GM21360 (cell line): ENCODE data around the gene PDRG1.

ENCODE experiments used
- ATAC-seq: cut with Tn5 transposase; IDR thresholded peaks from one replicate; pipeline ENCODE4 v1.9.1; 2021; ENCODE audit warnings: mild to moderate bottlenecking, moderate library complexity; ENCODE audit not compliant: unreplicated experiment

PDRG1 gene

DNA sequence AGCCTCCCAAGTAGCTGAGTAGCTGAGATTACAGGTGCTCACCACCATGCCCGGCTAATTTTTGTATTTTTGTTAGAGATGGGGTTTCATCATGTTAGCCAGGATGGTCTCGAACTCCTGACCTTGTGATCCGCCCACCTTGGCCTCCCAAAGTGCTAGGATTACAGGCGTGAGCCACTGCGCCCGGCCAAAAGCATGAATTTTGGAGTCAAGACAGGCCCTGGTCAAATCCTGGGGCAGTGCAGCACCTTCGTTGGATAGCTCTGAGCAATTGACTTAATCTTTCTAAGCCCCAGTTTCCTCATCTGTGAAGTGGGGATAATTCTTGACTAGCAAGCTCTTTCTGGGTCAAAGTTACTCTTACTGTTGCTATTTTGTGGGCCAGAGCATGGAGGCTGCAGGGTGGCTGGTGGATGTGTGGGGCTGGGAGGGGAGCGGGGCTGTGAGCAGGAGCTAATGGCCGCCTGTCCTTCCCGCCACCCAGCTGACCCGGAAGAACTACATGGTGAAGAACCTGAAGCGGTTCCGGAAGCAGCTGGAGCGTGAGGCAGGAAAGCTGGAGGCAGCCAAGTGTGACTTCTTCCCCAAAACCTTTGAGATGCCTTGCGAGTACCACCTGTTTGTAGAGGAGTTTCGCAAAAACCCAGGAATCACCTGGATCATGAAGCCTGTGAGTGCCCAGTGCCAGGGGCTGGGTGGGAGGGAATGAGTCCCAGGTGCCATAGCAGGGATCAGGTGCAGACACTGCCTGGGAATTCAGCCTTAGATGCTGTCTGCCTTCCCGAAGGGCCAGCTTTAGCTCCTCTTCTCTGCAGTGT lies 42.4 kb downstream of the PDRG1 start:
- no peak for ATAC-seq

GRCh38 chr20:31908424-31908823 lies 43.4 kb downstream of the PDRG1 start:
- no peak for ATAC-seq

GRCh38 chr20:31908016-31908415 lies 43.8 kb downstream of the PDRG1 start:
- no peak for ATAC-seq

- ATAC-seq = no peak
Measured at GRCh38 chr20:31907046-31907445, 44.8 kb downstream of the PDRG1 start.

DNA sequence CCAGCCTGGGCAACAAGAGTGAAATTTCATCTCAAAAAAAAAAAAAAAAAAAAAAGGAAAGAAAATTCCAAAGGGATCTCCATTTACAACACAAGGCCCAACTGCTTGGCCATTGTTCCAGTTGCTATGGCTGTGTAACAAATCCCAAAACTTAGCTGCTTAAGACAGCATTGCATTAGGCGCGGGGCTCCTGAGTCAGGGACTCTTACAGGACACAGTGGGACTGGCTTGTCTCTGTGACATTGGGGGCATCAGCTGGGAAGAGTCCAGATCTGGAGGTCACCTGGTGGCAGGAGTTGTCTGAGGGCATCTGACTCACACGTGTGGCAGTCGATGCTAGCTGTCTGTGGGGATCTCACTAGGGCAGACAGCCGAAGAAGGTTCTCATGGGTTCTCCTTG lies 45.8 kb downstream of the PDRG1 start:
- ATAC-seq = no peak

DNA sequence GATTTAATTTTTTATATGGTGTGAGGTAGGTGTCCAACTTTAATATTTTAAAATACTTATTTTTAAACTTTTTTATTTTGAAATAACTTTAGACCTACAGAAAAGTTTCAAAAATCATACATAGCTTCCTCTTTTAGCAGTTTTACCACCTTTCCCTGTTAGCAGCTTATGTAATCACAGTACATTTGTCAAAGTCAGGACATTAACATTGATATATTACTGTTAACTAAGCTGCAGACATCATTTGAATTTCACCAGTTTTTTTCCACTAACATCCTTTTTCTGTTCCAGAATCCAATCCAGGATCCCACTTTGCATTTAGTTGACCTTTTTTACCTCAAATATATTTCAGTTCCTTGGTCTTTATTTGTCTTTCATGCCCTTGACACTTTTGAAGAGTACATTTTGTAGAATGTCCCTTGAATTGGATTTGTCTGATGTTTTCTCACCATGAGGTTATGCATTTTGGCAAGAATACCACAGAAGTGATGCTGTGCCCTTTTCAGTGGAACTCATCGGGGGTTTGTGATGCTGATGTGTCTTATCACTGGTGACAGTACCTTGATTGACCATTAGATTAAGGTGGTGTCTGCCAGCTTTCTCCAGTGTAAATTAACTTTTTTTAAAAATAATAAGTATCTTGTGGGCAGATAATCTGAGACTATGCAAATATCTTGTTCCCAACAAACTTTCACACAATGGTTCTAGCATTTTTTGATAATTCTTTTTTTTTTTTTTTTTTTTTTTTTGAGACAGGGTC lies 48.0 kb downstream of the PDRG1 start:
- ATAC-seq = no peak

- no peak for ATAC-seq
Measured at GRCh38 chr20:31901615-31902014, 50.2 kb downstream of the PDRG1 start.

DNA sequence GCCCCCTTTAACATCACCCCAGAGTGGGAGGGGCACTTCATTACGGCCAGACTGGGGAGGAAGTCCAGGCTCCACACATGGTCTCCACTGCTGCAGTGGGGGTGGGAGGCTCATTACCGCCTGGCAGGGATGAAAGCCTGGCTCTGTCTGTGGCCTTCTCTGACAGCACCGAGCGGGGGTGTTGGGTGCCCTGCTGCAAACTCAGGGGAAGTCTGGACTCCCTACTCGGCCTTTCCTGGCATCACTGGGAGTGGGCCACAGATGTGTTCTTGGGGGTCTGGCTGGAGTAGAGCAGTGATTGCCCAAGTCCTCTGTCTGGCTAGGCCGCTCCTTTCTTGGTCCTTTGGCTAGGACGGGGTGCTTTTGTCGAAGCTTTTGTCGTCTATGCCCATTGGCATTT lies 54.3 kb downstream of the PDRG1 start:
- no peak for ATAC-seq

DNA sequence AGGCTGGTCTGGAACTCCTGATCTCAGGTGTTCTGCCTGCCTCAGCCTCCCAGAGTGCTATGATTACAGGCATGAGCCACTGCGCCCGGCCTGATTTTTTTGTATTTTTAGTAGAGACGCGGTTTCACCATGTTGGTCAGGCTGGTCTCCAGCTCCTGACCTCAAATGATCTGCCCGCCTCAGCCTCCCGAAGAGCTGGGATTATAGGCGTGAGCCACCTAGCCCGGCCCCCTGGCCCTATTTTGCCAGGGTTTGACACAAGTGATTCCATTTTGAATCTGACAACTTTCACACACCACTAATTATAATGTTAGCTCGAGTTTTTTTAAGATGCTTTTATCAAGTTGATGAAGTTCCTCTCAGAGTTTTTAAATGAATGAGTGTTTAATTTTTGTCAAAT lies 55.8 kb downstream of the PDRG1 start:
- ATAC-seq = no peak

DNA sequence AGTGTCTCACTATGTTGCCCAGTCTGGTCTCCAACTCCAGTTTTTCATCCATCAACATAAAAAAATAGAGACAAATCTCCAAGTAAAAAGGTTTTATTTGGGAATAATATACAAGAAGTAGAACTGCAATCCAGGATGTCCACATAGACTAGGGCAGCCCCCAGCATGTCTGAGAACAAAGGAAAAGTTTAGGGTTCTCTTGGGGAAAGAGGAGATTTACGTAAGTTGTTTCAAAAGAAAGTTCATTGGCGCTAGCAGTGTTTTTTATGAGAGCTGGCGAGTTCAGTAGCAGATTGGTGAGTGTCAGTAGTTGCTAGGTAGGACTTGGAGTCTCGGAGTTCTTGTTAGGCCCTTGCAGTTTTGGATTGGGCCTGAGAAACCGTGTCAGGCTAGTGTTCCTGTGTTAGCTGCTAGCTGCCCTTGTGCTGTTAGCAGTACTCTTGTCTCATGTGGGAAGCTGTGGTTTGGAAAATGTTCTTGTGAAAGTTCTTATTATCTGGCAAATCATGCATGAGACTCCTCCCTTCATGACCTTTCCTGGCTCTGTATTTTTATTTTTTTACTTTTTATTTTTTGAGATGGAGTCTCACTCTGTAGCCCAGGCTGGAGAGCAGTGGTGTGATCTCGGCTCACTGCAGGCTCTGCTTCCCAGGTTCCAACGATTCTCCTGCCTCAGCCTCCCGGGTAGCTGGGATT lies 56.7 kb downstream of the PDRG1 start:
- peak; percentile 95 for ATAC-seq
